ENCODE results near the gene BTG1. TPM values are rescaled to one million over a fixed set of nuclear protein-coding genes. Genes with fewer than 3 reads are reported as not detected.
"Not testable (repeated sequence)": the region's sequence is repeated elsewhere in the genome, so short reads cannot be mapped to it uniquely, and the experiment has no call there.

Gene BTG1
- total RNA-seq, 1 donor: 5.6 TPM

GRCh38 chr12:92096346-92097136, 49.1 kb downstream of the BTG1 start:
- TF ChIP-seq, protein P1, sequence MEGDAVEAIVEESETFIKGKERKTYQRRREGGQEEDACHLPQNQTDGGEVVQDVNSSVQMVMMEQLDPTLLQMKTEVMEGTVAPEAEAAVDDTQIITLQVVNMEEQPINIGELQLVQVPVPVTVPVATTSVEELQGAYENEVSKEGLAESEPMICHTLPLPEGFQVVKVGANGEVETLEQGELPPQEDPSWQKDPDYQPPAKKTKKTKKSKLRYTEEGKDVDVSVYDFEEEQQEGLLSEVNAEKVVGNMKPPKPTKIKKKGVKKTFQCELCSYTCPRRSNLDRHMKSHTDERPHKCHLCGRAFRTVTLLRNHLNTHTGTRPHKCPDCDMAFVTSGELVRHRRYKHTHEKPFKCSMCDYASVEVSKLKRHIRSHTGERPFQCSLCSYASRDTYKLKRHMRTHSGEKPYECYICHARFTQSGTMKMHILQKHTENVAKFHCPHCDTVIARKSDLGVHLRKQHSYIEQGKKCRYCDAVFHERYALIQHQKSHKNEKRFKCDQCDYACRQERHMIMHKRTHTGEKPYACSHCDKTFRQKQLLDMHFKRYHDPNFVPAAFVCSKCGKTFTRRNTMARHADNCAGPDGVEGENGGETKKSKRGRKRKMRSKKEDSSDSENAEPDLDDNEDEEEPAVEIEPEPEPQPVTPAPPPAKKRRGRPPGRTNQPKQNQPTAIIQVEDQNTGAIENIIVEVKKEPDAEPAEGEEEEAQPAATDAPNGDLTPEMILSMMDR (IDR thresholded peaks at IDR 0.05; ENCODE audit: insufficient read depth, low read depth, low read length): no peak
- DNase-seq (ENCODE audit: low read depth): peak; percentile 49
- no peak overlapping the region for H3K4me3 ChIP-seq (ENCODE audit: low read depth, low read length)

GRCh38 chr12:92094751-92095161, 50.9 kb downstream of the BTG1 start:
- TF ChIP-seq, protein P1 (IDR thresholded peaks at IDR 0.05; ENCODE audit: insufficient read depth, low read depth, low read length): peak; percentile 29
- no peak for DNase-seq (ENCODE audit: low read depth)
- H3K4me3 ChIP-seq (ENCODE audit: low read depth, low read length): no peak overlapping the region

- H3K4me3 ChIP-seq (ENCODE audit: low read depth, low read length): not testable (repeated sequence)
- peak; percentile 40 for DNase-seq (ENCODE audit: low read depth)
These were observed 51.3 kb downstream of the BTG1 start for GRCh38 chr12:92094301-92094700.

Small RNAs within 50 kb of the gene (small RNA-seq; reads per million reads assigned to genes)
- not detected for gene RF00019
